Erythroblast (primary cell): ENCODE data around the gene POLDIP3.

Source experiments
- DNase-seq, 2 experiments: peaks; one replicate each; lab custom pipeline; 2025; lab: John Stamatoyannopoulos, UW
- GATA1 ChIP-seq: IDR thresholded peaks from 2 replicates; pipeline ENCODE4 v1.6.1; 2011; ENCODE audit warnings: low read depth, mild to moderate bottlenecking, control low read depth, low read length, moderate library complexity
- POLR2A ChIP-seq: IDR thresholded peaks from 2 replicates; pipeline ENCODE4 v1.6.1; 2011; ENCODE audit warnings: mild to moderate bottlenecking, low read length

The POLDIP3 gene

DNA sequence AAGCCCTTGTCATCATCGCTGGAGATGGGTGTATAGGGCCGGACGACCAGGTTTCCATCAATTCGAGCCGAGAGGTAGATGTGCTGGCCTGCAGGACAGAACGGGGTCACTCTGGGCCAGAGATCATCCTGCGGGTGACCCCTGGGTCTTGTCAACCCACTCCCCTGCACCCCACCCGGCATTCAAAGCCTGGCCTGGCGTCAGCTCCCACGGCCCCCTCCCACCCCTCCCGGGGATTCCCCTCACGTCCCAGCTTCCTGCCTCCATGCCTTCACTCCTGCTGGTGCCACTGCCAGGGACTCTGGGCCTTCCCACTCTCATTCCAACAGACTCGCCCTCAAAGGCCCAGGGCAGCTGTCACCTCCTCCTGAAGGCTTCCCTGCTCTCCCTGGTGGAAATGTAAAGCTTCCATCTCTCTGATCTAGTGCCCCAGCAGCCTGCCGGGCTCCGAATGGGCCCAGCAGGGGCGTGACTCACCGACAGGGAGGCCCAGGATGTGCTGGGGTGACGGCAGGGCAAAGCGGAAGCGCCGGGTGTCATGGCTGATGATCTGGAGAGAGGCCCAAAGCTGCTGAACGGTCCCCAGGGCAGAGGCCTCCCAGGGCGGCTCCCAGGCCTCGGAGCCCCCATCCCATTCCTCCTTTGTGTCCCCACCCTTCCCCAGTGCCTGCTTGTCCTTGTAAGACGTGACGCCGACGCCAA is 16.4 kb upstream of the POLDIP3 start:
- no peak for DNase-seq
- TF ChIP-seq POLR2A (no peak), GATA1 (no peak)

DNA sequence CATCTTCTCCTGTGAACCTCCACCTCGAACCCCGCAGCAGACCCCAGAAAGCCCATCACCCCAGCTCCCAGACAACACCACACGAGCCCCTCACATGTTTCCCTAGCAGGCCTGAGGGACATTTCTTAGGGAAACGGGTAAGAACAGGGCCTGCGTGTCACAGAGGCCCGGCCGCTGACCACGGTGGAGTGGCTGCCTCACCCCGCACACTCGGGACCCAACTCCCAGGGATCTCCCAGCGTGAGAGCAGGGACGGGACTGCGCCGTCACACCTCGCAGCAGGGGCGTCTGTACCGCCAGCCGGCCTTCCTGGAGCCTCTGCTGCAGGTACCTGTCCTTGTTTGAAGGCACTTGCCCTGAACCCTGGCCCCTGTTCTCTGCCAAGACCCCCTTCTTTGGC is 15.5 kb upstream of the POLDIP3 start:
- TF ChIP-seq POLR2A (no peak), GATA1 (no peak)
- DNase-seq: no peak

DNA sequence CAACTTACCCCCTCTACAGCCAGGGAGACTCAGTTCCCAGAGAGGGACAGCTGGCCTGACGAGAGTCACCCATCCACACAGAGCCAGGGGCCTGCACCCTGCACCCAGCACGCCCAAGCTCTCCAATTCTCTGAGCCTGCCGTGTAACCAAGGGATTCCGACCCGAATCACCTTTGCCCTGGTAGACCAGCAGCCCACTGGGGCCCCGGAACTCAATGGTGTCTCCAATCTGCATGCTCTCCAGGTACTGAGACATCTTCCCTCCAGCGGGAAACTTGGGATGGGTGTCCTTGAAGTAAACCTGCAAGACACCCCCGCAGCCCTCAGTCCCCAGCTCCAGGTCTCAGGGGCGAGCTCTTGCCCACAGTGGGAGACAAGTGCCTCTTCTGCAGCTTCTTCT is 13.3 kb upstream of the POLDIP3 start:
- TF ChIP-seq POLR2A (no peak), GATA1 (no peak)
- no peak for DNase-seq

DNA sequence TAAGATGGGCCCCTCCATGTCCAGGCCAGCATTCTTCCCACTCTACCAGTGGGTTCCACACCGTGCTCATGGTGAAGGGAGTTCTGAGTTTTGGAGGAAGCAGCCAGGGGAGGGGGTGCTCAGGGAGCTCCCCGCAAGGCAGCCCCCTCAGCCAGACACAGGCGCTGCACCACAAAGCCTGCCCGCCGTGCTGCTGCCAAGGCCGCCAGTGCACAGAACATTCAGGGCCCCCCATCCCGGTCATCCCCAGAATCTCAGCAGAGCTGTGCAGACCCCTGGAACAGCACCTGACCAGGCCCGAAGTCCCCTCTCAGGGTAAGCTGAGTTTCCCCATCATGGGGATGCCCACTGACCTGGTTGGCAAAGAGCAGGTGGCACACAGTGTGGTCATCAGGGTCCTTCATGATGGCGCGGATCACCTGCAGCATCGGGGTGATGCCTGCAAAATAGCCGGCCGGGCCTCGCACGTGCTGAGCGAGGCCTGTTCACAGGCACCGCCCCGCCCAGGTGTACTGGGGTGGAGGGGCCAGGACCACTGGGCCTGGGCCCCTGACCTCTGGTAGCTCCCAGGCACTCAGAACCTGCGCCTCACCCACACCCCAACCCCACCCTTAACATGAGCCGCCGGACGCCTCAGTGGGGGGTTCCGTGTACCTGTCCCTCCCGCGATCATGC is 12.4 kb upstream of the POLDIP3 start:
- DNase-seq: no peak
- no peak for TF ChIP-seq POLR2A
- TF ChIP-seq GATA1: no peak

GRCh38 chr22:42626431-42626830 is 11.7 kb upstream of the POLDIP3 start:
- no peak for DNase-seq
- TF ChIP-seq POLR2A: no peak
- TF ChIP-seq GATA1: no peak

GRCh38 chr22:42625416-42625815 is 10.7 kb upstream of the POLDIP3 start:
- DNase-seq: no peak
- TF ChIP-seq GATA1 (no peak), POLR2A (no peak)

GRCh38 chr22:42624551-42625106 is 9.9 kb upstream of the POLDIP3 start:
- DNase-seq: no peak
- no peak for TF ChIP-seq GATA1
- TF ChIP-seq POLR2A: no peak

- TF ChIP-seq POLR2A: no peak
- TF ChIP-seq GATA1: no peak
- no peak for DNase-seq
These were observed 9.2 kb upstream of the POLDIP3 start for GRCh38 chr22:42623756-42624441.

DNA sequence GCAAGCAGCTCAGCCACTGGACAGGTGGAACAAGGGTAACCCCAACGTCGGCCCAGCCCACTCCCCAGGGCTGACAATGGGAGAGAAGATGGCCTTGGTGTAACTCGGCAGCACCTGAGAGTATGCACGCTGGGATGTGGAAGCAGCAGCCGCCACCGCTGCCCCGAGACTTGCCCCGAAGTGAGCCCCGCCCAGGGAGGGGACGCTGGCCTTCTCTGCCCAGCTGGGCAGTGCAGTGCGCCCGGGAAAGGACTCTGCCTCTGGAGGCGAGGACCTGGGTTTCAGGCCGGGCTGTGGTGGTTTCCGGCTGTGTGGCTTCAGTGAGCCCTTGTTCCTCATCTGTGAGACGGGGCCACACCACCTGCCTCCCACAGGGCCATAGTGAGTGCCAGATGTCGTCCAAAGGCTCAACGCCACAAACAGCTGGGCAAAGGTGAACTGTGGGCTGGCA is 8.6 kb upstream of the POLDIP3 start:
- DNase-seq: no peak
- no peak for TF ChIP-seq GATA1

- no peak for DNase-seq
- TF ChIP-seq GATA1 (no peak), POLR2A (no peak)
These were observed 7.5 kb upstream of the POLDIP3 start for GRCh38 chr22:42622061-42622710.

DNA sequence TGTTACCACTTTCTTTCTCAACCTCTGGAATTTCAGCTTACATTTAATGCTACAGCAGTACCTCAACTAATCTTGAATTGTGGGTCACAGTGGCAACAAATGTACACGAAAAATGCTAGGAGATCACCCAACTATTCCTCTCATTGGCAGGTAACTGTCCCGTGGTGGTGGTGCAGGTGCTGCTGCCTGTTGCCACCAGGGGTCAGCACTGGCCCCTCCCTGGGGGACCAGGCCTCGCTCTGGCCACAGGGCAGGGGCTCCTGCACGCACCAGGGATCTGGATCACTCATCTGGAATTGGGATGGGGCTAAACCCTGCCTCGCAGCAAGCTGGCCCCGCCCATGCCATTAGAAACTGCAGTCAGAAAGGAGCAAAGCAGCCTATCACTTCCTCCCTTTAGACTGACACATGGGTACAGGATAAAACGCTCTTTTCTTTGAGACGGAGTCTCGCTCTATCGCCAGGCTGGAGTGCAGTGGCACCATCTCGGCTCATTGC is 6.9 kb upstream of the POLDIP3 start:
- peak; percentile 66 to 75 for DNase-seq
- TF ChIP-seq POLR2A (no peak), GATA1 (no peak)

DNA sequence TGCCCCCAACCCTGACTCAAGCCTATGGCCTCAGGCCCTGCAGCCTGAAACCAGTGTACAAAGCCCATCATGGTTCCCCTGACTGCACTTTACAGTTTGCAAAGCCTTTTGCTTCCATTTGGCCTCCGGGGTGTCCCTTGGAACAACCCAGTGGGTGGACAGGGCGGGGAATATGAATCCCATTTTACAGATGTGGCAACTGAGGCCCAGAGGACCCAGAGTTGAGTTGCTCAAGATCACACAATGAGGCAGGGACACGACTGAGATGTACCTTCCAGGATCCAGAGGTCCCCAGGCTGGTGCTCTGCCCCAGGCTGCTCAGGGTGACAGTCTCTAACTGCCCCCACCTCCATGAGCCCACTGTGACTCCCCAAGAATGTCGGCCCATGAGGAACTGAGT is 5.4 kb upstream of the POLDIP3 start:
- TF ChIP-seq POLR2A (no peak), GATA1 (no peak)
- no peak for DNase-seq

DNA sequence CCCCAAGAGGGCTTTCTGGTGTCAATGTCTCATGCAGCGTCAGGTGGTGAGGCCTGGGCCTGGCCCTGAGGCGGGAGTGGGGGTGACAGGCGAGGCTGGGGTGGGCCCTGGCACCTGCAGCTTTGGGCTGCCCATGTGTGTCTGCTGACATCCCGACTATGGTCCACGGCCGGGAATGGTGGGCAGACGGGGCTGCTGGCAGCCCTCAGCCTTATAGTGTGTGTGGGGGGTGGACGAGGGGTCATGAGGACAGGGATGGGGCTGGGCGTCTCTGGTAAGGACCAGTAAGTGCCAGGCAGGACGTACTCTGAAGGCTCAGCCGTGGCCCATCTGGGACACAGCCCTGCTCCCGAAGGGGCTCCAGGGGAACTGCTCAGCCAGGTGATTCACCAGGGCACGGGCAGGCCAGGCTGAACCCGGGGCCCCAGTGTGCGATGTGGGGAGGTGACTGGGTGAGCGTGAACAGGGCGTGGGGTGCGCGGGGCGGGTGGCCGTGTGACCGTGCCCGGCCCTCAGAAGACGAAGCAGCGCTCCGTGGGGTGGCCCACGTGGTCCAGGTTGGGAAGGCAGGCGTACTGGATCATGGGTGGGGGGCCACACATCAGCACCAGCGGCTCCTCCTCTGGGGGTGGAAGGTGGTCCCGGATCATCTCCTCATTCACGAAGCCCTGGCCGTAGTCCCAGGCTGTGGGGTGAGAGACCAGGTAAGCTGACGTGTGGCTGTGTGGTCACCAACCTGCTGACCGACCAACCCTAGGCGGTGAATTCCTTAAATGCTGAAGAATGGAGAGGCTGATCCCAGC is 4.8 kb upstream of the POLDIP3 start:
- no peak for DNase-seq
- no peak for TF ChIP-seq POLR2A
- TF ChIP-seq GATA1: no peak
